ENCODE data around the gene OR1J2. TPM values are rescaled to one million over a fixed set of nuclear protein-coding genes. Genes with fewer than 3 reads are reported as not detected.

The OR1J2 gene, protein sequence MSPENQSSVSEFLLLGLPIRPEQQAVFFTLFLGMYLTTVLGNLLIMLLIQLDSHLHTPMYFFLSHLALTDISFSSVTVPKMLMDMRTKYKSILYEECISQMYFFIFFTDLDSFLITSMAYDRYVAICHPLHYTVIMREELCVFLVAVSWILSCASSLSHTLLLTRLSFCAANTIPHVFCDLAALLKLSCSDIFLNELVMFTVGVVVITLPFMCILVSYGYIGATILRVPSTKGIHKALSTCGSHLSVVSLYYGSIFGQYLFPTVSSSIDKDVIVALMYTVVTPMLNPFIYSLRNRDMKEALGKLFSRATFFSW
- not detected in 2 replicates for total RNA-seq

DNA sequence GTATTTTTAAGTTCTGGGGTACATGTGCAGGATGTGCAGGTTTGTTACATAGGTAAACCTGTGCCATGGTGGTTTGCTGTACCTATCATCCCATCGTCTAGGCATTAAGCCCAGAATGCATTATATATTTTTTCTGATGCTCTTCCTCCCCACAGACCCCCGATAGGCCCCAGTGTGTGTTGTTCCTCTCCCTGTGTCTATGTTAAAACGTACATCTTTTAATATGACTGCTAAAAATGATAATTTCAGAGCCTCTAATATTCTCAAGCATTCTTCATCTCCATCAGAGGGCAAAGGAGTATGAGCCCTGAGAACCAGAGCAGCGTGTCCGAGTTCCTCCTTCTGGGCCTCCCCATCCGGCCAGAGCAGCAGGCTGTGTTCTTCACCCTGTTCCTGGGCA is at the start of gene OR1J2:
TSS of gene OR1J2 (plus strand) at position 301 of the 400 bp plus-strand sequence. CDS start at position 301, 0 bp downstream.

DNA sequence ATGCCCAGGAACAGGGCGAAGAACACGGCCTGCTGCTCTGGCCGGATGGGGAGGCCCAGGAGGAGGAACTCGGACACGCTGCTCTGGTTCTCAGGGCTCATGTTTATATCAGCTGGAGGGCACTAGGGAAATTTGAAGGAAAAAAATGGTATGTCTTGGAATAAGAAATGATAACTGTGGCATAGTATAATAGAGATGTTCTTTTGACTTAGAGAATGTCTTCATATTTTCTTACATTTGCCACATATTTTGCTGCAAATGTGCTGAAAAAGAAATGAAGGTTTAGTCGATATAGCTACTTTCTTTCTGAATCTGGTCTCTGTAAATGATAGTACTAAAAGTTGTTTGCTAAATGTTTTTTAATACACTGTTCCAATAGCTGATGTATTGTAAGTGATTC is 32.8 kb upstream of the OR1J2 start, which contains the start of gene OR1J1:
TSS of gene OR1J1 (minus strand) at position 101 of the 400 bp plus-strand sequence. CDS start at position 101, 0 bp downstream.

DNA sequence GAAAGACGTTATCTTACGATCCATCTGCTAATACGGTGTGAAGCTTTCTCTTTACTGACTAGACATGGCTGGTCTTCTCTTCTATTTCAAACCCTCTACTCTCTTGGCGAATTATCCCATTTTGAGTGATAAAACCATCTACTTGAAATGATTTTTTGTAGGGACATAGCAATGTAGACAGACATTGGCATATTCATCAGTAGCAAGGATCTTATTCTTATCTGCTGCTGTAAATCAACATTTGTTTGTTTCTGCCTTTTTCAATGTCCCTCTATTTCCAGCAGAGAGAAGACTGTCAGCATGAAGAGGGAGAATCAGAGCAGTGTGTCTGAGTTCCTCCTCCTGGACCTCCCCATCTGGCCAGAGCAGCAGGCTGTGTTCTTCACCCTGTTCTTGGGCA is 8.2 kb downstream of the OR1J2 start, which contains the start of gene OR1J4:
TSS of gene OR1J4 (plus strand) at position 301 of the 400 bp plus-strand sequence. CDS start at position 301, 0 bp downstream.

DNA sequence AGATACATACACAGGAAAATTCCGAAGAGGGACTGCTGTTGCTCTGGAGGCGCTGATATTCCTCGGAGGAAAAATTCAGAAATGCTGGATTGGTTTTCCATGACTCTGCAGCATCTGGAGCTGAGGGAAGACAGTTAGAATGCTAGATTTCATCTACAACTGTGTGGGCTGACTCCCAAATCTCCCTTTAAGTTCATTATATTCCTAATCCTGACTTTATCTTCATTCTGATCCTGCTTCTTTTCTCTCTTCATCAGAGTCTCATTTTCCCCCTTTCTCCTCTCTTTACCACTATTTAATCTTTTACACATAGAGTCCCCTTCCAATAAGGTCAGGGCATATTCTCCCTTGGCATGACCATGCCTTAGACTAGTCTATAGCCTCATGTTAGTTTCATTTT is 16.6 kb downstream of the OR1J2 start, which contains the start of gene OR1N1:
TSS of gene OR1N1 (minus strand) at position 101 of the 400 bp plus-strand sequence. CDS start at position 101, 0 bp downstream.

DNA sequence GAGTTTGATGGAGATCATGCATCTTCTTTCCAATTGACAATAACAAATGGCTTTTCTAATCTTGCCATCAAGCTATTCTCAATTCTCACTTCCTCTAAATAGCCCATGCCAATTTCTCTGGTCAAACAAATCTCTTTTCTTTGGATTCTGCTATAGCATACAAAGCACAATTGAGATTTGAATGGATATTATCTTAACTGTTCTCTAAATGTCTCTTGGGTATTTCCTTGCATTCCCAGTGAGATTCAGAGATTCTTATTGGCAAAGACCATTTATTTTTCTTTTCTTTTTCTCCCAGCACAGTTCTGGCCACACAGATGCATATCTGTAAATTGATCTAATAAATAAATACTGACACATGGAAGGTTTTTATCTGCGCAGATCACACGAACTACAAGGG is 42.2 kb downstream of the OR1J2 start, which contains the start of gene OR1N2:
TSS of gene OR1N2 (plus strand) at position 301 of the 400 bp plus-strand sequence. CDS start 100 bp downstream, outside the sequence.

Other genes starting within 250 kb of the OR1J2 start
- gene RBM18, start 246.0 kb upstream of the OR1J2 start, total RNA-seq: 12.6 and 18.7 TPM in 2 replicates
- 32.5 and 32.7 TPM in 2 replicates for gene MRRF, start 245.9 kb upstream of the OR1J2 start, total RNA-seq
- 0.59 and 1.5 TPM in 2 replicates for gene PTGS1, start 139.8 kb upstream of the OR1J2 start, total RNA-seq
- not detected in 2 replicates for gene OR1J1, start 32.9 kb upstream of the OR1J2 start, total RNA-seq
- not detected in 2 replicates for gene OR1J4, start 8.3 kb downstream of the OR1J2 start, total RNA-seq
- not detected in 2 replicates for gene OR1N1, start 16.5 kb downstream of the OR1J2 start, total RNA-seq
- gene OR1N2, start 42.3 kb downstream of the OR1J2 start, total RNA-seq: not detected in 2 replicates
- 0.10 TPM in 1 of 2 replicates, not detected in the other for gene OR1L8, start 72.6 kb downstream of the OR1J2 start, total RNA-seq
- gene OR1Q1, start 103.9 kb downstream of the OR1J2 start, total RNA-seq: not detected in 2 replicates
- not detected in 2 replicates for gene OR1B1, start 146.8 kb downstream of the OR1J2 start, total RNA-seq
- not detected in 2 replicates for gene OR1L1, start 150.9 kb downstream of the OR1J2 start, total RNA-seq
- not detected in 2 replicates for gene OR1L3, start 164.3 kb downstream of the OR1J2 start, total RNA-seq
- not detected in 2 replicates for gene OR1L4, start 213.2 kb downstream of the OR1J2 start, total RNA-seq
- not detected in 2 replicates for gene OR1L6, start 231.5 kb downstream of the OR1J2 start, total RNA-seq